Endodermal cell (in vitro differentiated cells): ENCODE results near the gene CACNA1D. TPM values are rescaled to one million over a fixed set of nuclear protein-coding genes. Genes with fewer than 3 reads are reported as not detected.

Source experiments
- DNase-seq: peaks from one replicate; pipeline ENCODE4 v3.0.0-alpha.2; 2017
- H3K27ac ChIP-seq: 2 replicates; pipeline ENCODE4 v1.5.1; 2013; ENCODE audit warnings: mild to moderate bottlenecking, low read depth, low read length, moderate library complexity
- H3K27me3 ChIP-seq: 2 replicates; pipeline ENCODE4 v1.6.1; 2013; ENCODE audit warnings: mild to moderate bottlenecking, low read length, moderate library complexity; ENCODE audit not compliant: insufficient read depth, control insufficient read depth, poor library complexity, severe bottlenecking
- H3K36me3 ChIP-seq: 2 replicates; pipeline ENCODE4 v1.7.0; 2013; ENCODE audit warnings: mild to moderate bottlenecking, low read length, moderate library complexity; ENCODE audit not compliant: control insufficient read depth, insufficient read depth
- H3K4me1 ChIP-seq: one replicate; pipeline ENCODE4 v1.7.0; 2013; ENCODE audit warnings: low read length; ENCODE audit not compliant: control insufficient read depth, insufficient read depth
- H3K4me3 ChIP-seq: 2 replicates; pipeline ENCODE4 v1.5.1; 2013; ENCODE audit warnings: mild to moderate bottlenecking, low read length, moderate library complexity
- H3K9ac ChIP-seq: 2 replicates; pipeline ENCODE4 v1.6.1; 2013; ENCODE audit warnings: mild to moderate bottlenecking, low read length, moderate library complexity; ENCODE audit not compliant: poor library complexity, severe bottlenecking; ENCODE audit errors: extremely low read depth
- H3K9me3 ChIP-seq: 2 replicates; pipeline ENCODE4 v1.6.1; 2013; ENCODE audit warnings: mild to moderate bottlenecking, low read length, moderate library complexity; ENCODE audit not compliant: control insufficient read depth
- H3K27ac Mint-ChIP-seq: 2 replicates; pipeline ENCODE4 v1.8.0; 2020; ENCODE audit warnings: mixed read lengths
- H3K27me3 Mint-ChIP-seq: 2 replicates; pipeline ENCODE4 v1.8.0; 2021; ENCODE audit warnings: mild to moderate bottlenecking, mixed read lengths; ENCODE audit not compliant: insufficient read depth
- H3K36me3 Mint-ChIP-seq: 2 replicates; pipeline ENCODE4 v1.8.0; 2020; ENCODE audit warnings: low read depth, mixed read lengths
- H3K4me1 Mint-ChIP-seq: 2 replicates; pipeline ENCODE4 v1.8.0; 2020; ENCODE audit warnings: mixed read lengths
- H3K4me3 Mint-ChIP-seq: 2 replicates; pipeline ENCODE4 v1.8.0; 2020; ENCODE audit warnings: mild to moderate bottlenecking, moderate library complexity, mixed read lengths
- H3K9me3 Mint-ChIP-seq: 2 replicates; pipeline ENCODE4 v1.8.0; 2020; ENCODE audit warnings: mild to moderate bottlenecking, mixed read lengths
- WGBS, 2 experiments: methylation state at CpG; one replicate each; pipeline versions ENCODE4 v1.1.5 to v1.1.7; 2013; ENCODE audit warnings: missing lambda C conversion rate in 2 of 2, mixed read lengths in 1 of 2; ENCODE audit not compliant: insufficient coverage in 1 of 2, insufficient read length in 1 of 2; 5-methylcytosine and 5-hydroxymethylcytosine counted together
- total RNA-seq, 2 donors: library from RNA; stranded (reverse); fragmentation: NEBNext Ultra II Directional in 1 of 2; extraction: Animal tissue kit (Norgen Biotek cat#: 25700) in 1 of 2; gene quantifications; 2 replicates in 1 of 2; 3 replicates in 1 of 2; pipeline ENCODE4 v1.2.1, GENCODE V29; 2021
- TF ChIP-seq, protein P1 (sequence below): fragments of 200-600 bp; sonication (generic); conservative IDR thresholded peaks from 2 replicates; pipeline ENCODE4 v1.5.0; 2021; ENCODE audit warnings: antibody characterized with exemption, mild to moderate bottlenecking

CACNA1D gene
- total RNA-seq, 2 donors from 2014 or later = 2.2 to 3.8 TPM

DNA sequence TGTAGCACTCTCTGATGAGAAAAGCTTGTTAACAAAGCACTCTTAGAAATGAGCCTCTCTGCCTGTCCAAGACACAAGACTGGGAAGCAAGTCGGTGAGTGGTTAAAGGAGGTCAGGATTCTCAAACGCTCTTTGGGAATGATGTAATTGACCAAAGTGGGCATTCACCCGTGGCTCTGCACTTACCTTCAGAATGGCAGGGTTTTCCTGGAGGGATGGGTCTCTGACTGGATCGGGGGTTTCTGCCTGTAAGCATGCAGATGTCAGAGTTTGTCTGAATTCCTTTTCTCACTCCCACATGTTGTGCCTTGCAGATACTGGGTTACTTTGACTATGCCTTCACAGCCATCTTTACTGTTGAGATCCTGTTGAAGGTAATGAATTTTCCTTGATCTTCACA, 245.6 kb downstream of the CACNA1D start:
- no peak overlapping the region for H3K27ac Mint-ChIP-seq
- H3K27me3 ChIP-seq = no peaks in the 10 kb centered on the region
- H3K4me1 ChIP-seq = no peaks in the 10 kb centered on the region
- no peak overlapping the region for H3K4me3 Mint-ChIP-seq
- 81 to 93% methylated on average over 4 of the region's 4 CpGs for WGBS, 2 experiments
- TF ChIP-seq, protein P1, sequence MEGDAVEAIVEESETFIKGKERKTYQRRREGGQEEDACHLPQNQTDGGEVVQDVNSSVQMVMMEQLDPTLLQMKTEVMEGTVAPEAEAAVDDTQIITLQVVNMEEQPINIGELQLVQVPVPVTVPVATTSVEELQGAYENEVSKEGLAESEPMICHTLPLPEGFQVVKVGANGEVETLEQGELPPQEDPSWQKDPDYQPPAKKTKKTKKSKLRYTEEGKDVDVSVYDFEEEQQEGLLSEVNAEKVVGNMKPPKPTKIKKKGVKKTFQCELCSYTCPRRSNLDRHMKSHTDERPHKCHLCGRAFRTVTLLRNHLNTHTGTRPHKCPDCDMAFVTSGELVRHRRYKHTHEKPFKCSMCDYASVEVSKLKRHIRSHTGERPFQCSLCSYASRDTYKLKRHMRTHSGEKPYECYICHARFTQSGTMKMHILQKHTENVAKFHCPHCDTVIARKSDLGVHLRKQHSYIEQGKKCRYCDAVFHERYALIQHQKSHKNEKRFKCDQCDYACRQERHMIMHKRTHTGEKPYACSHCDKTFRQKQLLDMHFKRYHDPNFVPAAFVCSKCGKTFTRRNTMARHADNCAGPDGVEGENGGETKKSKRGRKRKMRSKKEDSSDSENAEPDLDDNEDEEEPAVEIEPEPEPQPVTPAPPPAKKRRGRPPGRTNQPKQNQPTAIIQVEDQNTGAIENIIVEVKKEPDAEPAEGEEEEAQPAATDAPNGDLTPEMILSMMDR = no peak
- H3K9ac ChIP-seq = no peak overlapping the region
- H3K27ac ChIP-seq = no peak overlapping the region
- no peaks in the 10 kb centered on the region for H3K4me1 Mint-ChIP-seq
- H3K27me3 Mint-ChIP-seq = no peaks in the 10 kb centered on the region
- H3K4me3 ChIP-seq = no peak overlapping the region
- no peak for DNase-seq
- H3K36me3 Mint-ChIP-seq = no peaks in the 10 kb centered on the region
- H3K9me3 Mint-ChIP-seq = no peaks in the 10 kb centered on the region
- H3K9me3 ChIP-seq = no peaks in the 10 kb centered on the region
- no peaks in the 10 kb centered on the region for H3K36me3 ChIP-seq

DNA sequence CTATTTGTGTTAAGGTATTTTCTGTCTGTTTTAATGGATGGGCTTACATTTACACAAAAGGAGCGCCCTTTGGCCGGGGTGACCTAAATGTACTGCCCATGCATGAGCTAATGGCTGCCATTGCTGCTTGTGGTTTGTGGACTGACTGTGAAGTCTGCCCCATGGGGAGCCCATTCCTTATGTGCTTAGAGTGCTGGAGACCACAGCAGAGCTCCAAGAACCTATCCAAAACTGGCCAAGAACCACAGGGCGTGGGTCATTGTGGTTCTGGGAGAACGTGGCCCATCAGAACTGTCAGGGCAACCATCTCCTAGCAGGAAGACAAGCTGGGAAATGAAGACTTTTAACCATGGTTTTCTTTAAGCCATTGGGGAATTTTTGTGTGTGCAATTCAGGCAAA, 246.5 kb downstream of the CACNA1D start:
- Mint-ChIP-seq H3K4me1 (no peaks in the 10 kb centered on the region), H3K9me3 (no peaks in the 10 kb centered on the region), H3K36me3 (no peaks in the 10 kb centered on the region), H3K27me3 (no peaks in the 10 kb centered on the region), H3K4me3 (no peak overlapping the region), H3K27ac (no peak overlapping the region)
- no peaks in the 10 kb centered on the region for H3K27me3 ChIP-seq
- H3K27ac ChIP-seq = no peak overlapping the region
- no peak overlapping the region for H3K4me3 ChIP-seq
- TF ChIP-seq, protein P1 = no peak
- 86 to 95% methylated on average over 2 to 4 of the region's 4 CpGs for WGBS, 2 experiments
- no peaks in the 10 kb centered on the region for H3K36me3 ChIP-seq
- H3K9me3 ChIP-seq = no peaks in the 10 kb centered on the region
- DNase-seq = no peak
- H3K4me1 ChIP-seq = no peaks in the 10 kb centered on the region
- H3K9ac ChIP-seq = no peak overlapping the region

DNA sequence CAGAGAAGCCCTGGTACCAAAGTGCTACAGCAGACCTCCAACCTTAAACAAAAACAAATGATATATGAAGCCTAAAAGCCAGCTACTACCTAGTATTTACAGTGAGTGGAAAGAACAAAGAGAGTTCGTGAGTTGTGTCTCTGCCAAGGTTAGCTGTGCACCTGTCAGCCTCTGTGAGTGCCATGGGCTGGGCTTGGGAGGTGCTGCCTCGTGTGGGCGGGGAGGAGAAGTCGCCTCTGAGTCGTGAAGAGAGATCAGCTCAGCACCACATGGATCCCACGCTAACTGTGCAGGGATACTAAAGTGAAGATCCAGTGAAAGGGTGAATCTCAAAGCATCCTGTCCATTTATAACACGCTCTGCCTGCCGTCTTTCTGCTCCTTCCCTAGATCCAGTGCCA, 249.9 kb downstream of the CACNA1D start:
- Histone ChIP-seq H3K27ac (no peak overlapping the region), H3K36me3 (no peaks in the 10 kb centered on the region), H3K4me1 (no peaks in the 10 kb centered on the region), H3K27me3 (no peaks in the 10 kb centered on the region), H3K9me3 (no peaks in the 10 kb centered on the region), H3K4me3 (no peak overlapping the region), H3K9ac (no peak overlapping the region)
- peaks cover 4% of the 10 kb centered on the region for H3K27me3 Mint-ChIP-seq
- no peaks in the 10 kb centered on the region for H3K9me3 Mint-ChIP-seq
- no peaks in the 10 kb centered on the region for H3K36me3 Mint-ChIP-seq
- no peak overlapping the region for H3K27ac Mint-ChIP-seq
- H3K4me3 Mint-ChIP-seq = no peak overlapping the region
- TF ChIP-seq, protein P1 = peak; percentile 56
- 70 to 85% methylated on average over 5 to 8 of the region's 8 CpGs for WGBS, 2 experiments
- H3K4me1 Mint-ChIP-seq = peaks cover 17% of the 10 kb centered on the region
- DNase-seq = peak; percentile 78
